H1 (cell line): ENCODE data around the gene GRID1. TPM values are rescaled to one million over a fixed set of nuclear protein-coding genes. Genes with fewer than 3 reads are reported as not detected.
"Not testable (repeated sequence)": the region's sequence is repeated elsewhere in the genome, so short reads cannot be mapped to it uniquely, and the experiment has no call there.

Experiments used
- CTCF ChIA-PET: fragments of 300-600 bp; sonication (Branson Sonifier 250); formaldehyde crosslinking; loops from one replicate; lab custom pipeline; 2021; ENCODE audit not compliant: partially characterized antibody; lab: Charles Lee
- POLR2A ChIA-PET: fragments of 300-600 bp; sonication (Branson Sonifier 250); formaldehyde crosslinking; loops from one replicate; lab custom pipeline; 2021; ENCODE audit warnings: inconsistent platforms; ENCODE audit not compliant: partially characterized antibody; lab: Charles Lee
- DNase-seq, 2 experiments: peaks; one replicate each; pipeline versions ENCODE4 v3.0.0 to v3.0.0-alpha.2; 2010 to 2022; ENCODE audit warnings: low spot score in 2 of 2, low read depth in 1 of 2, mixed read lengths in 1 of 2
- FAIRE-seq: peaks from 2 replicates; lab custom pipeline; 2011; peaks lifted over from hg19 to GRCh38; lab: Jason Lieb, UNC
- H2AFZ ChIP-seq: 2 replicates; pipeline ENCODE4 v1.8.1; 2012; ENCODE audit warnings: low read length, inconsistent platforms
- H2AK5ac ChIP-seq: 2 replicates; pipeline ENCODE4 v1.6.1; 2013; ENCODE audit warnings: low read depth, low read length
- H2BK120ac ChIP-seq: replicated peaks from 2 replicates; pipeline ENCODE3; 2013; ENCODE audit warnings: low read depth, low read length, inconsistent platforms
- H2BK12ac ChIP-seq: 2 replicates; pipeline ENCODE4 v1.6.1; 2013; ENCODE audit warnings: low read depth, low read length
- H2BK15ac ChIP-seq: 2 replicates; pipeline ENCODE4 v1.6.1; 2013; ENCODE audit warnings: low read length
- H2BK20ac ChIP-seq: 2 replicates; pipeline ENCODE4 v1.6.1; 2013; ENCODE audit warnings: low read length
- H2BK5ac ChIP-seq: 2 replicates; pipeline ENCODE4 v1.6.1; 2013; ENCODE audit warnings: low read depth, low read length
- H3K14ac ChIP-seq: 2 replicates; pipeline ENCODE4 v1.6.1; 2013; ENCODE audit warnings: inconsistent platforms; ENCODE audit not compliant: insufficient read length
- H3K18ac ChIP-seq: 2 replicates; pipeline ENCODE4 v1.6.1; 2013; ENCODE audit warnings: low read length; ENCODE audit errors: extremely low read depth
- H3K23ac ChIP-seq: 2 replicates; pipeline ENCODE4 v1.6.1; 2013; ENCODE audit warnings: inconsistent platforms; ENCODE audit not compliant: insufficient read length
- H3K23me2 ChIP-seq: 2 replicates; pipeline ENCODE4 v1.6.1; 2013; ENCODE audit warnings: low read depth, low read length
- H3K27ac ChIP-seq: 2 replicates; pipeline ENCODE4 v1.6.1; 2011; ENCODE audit warnings: low read depth, low read length, inconsistent platforms
- H3K27me3 ChIP-seq, 4 experiments: replicated peaks in 1 of 4; 1 replicate in 1 of 4; 2 replicates in 3 of 4; pipeline versions ENCODE4 v1.6.1 to v1.8.1; 2011 to 2013; ENCODE audit warnings: low read length in 3 of 4, mild to moderate bottlenecking in 3 of 4, inconsistent platforms in 2 of 4, mixed read lengths in 2 of 4, moderate library complexity in 1 of 4; ENCODE audit not compliant: control insufficient read depth in 3 of 4, insufficient read depth in 3 of 4; ENCODE audit errors: extremely low read depth in 1 of 4
- H3K36me3 ChIP-seq, 4 experiments: 2 replicates each; pipeline versions ENCODE4 v1.6.1 to v1.8.1; 2011 to 2013; ENCODE audit warnings: mild to moderate bottlenecking in 4 of 4, low read length in 3 of 4, moderate library complexity in 2 of 4, control low read depth in 1 of 4, inconsistent platforms in 1 of 4; ENCODE audit not compliant: insufficient read depth in 4 of 4, control insufficient read depth in 2 of 4
- H3K4ac ChIP-seq: replicated peaks from 2 replicates; pipeline ENCODE3; 2013; ENCODE audit warnings: low read length, low read depth, mixed read lengths, inconsistent platforms; ENCODE audit not compliant: insufficient read length
- H3K4me1 ChIP-seq, 4 experiments: replicated peaks in 1 of 4; 1 replicate in 1 of 4; 2 replicates in 3 of 4; pipeline versions ENCODE4 v1.6.1 to v1.8.1; 2011 to 2013; ENCODE audit warnings: low read length in 3 of 4, inconsistent platforms in 2 of 4, mixed read lengths in 1 of 4; ENCODE audit not compliant: insufficient read depth in 4 of 4, control insufficient read depth in 3 of 4
- H3K4me2 ChIP-seq, 2 experiments: 2 replicates each; pipeline versions ENCODE4 v1.6.1 to v1.8.1; 2011 to 2013; ENCODE audit warnings: low read depth in 2 of 2, low read length in 2 of 2, control low read depth in 1 of 2, inconsistent platforms in 1 of 2, mild to moderate bottlenecking in 1 of 2; ENCODE audit not compliant: insufficient read depth in 1 of 2
- H3K4me3 ChIP-seq, 4 experiments: fragments of 200-600, 300-600 bp in 1 of 4; sonication (generic), shearing (Covaris generic), sonication (Bioruptor Twin) in 1 of 4; 2 replicates each; pipeline versions ENCODE4 v1.5.1 to v1.8.1; 2011 to 2016; ENCODE audit warnings: low read length in 4 of 4, low read depth in 3 of 4, control low read depth in 2 of 4, inconsistent platforms in 2 of 4, mild to moderate bottlenecking in 2 of 4, mixed read lengths in 1 of 4, moderate library complexity in 1 of 4; ENCODE audit not compliant: insufficient read depth in 2 of 4; ENCODE audit errors: extremely low read depth in 1 of 4
- H3K56ac ChIP-seq: replicated peaks from 2 replicates; pipeline ENCODE3; 2013; ENCODE audit warnings: low read depth, mild to moderate bottlenecking, mixed read lengths, low read length, inconsistent platforms; ENCODE audit not compliant: insufficient read length
- H3K79me1 ChIP-seq: 2 replicates; pipeline ENCODE4 v1.6.1; 2013; ENCODE audit warnings: low read depth, low read length, control low read depth
- H3K79me2 ChIP-seq, 2 experiments: 2 replicates each; pipeline versions ENCODE4 v1.6.1 to v1.8.1; 2012 to 2013; ENCODE audit warnings: low read length in 2 of 2, mild to moderate bottlenecking in 2 of 2, inconsistent platforms in 1 of 2; ENCODE audit not compliant: insufficient read depth in 2 of 2, control insufficient read depth in 1 of 2
- H3K9ac ChIP-seq, 4 experiments: replicated peaks in 1 of 4; 1 replicate in 1 of 4; 2 replicates in 3 of 4; pipeline versions ENCODE4 v1.6.1 to v1.8.1; 2011 to 2013; ENCODE audit warnings: low read depth in 3 of 4, low read length in 3 of 4, control low read depth in 2 of 4, mild to moderate bottlenecking in 2 of 4, moderate library complexity in 2 of 4, inconsistent platforms in 1 of 4; ENCODE audit errors: extremely low read depth in 1 of 4
- H3K9me3 ChIP-seq, 2 experiments: 2 replicates each; pipeline versions ENCODE4 v1.6.1 to v1.8.1; 2012 to 2013; ENCODE audit warnings: mild to moderate bottlenecking in 2 of 2, moderate library complexity in 2 of 2, control low read depth in 1 of 2, inconsistent platforms in 1 of 2, low read depth in 1 of 2, low read length in 1 of 2, mixed read lengths in 1 of 2; ENCODE audit not compliant: insufficient read depth in 2 of 2
- H4K20me1 ChIP-seq, 2 experiments: replicated peaks in 1 of 2; 2 replicates each; pipeline versions ENCODE3 to v1.8.1; 2011 to 2013; ENCODE audit warnings: inconsistent platforms in 2 of 2, low read length in 2 of 2, mild to moderate bottlenecking in 1 of 2; ENCODE audit not compliant: insufficient read depth in 2 of 2, control insufficient read depth in 1 of 2
- H4K5ac ChIP-seq: 2 replicates; pipeline ENCODE4 v1.6.1; 2013; ENCODE audit warnings: low read length, low read depth, mixed read lengths, inconsistent platforms; ENCODE audit not compliant: insufficient read length
- H4K8ac ChIP-seq: 2 replicates; pipeline ENCODE4 v1.8.0; 2013; ENCODE audit warnings: mild to moderate bottlenecking, moderate library complexity, low read length, inconsistent platforms; ENCODE audit not compliant: insufficient read depth; ENCODE audit errors: extremely low read depth
- H4K91ac ChIP-seq: replicated peaks from 2 replicates; pipeline ENCODE3; 2013; ENCODE audit warnings: low read length, mixed read lengths, inconsistent platforms; ENCODE audit not compliant: insufficient read length
- POLR2AphosphoS5 ChIP-seq: IDR thresholded peaks from 2 replicates; pipeline ENCODE4 v1.6.1; 2011; ENCODE audit warnings: low read depth, low read length
- RXRA ChIP-seq: IDR thresholded peaks from 2 replicates; pipeline ENCODE4 v1.6.1; 2011; ENCODE audit warnings: low read depth, mild to moderate bottlenecking, low read length, moderate library complexity; ENCODE audit not compliant: insufficient read depth
- WGBS, 2 experiments: shearing (Covaris generic) in 1 of 2; methylation state at CpG; one replicate each; pipeline versions ENCODE4 v1.1.6 to v1.1.7; 2013 to 2015; ENCODE audit warnings: low lambda C conversion rate in 2 of 2, mixed read lengths in 2 of 2, inconsistent platforms in 1 of 2, low coverage in 1 of 2, missing lambda C conversion rate in 1 of 2; ENCODE audit not compliant: insufficient replicate concordance in 2 of 2, insufficient coverage in 1 of 2, insufficient read length in 1 of 2; ENCODE audit errors: extremely low coverage in 1 of 2, missing lambda C conversion rate in 1 of 2; 5-methylcytosine and 5-hydroxymethylcytosine counted together
- polyA plus RNA-seq, 7 experiments: library from polyadenylated mRNA; depleted of rRNA in 3 of 7; stranded (reverse) in 5 of 7; unstranded in 2 of 7; fragments of >200 nt in 5 of 7; fragments of 200-250 nt in 2 of 7; gene quantifications; 1 replicate in 5 of 7; 2 replicates in 1 of 7; 4 replicates in 1 of 7; pipeline versions ENCODE4 v1.2.1 to v1.2.3, GENCODE V29; 2011 to 2013; ENCODE audit warnings: missing spikeins in 2 of 7, mixed read lengths in 2 of 7
- total RNA-seq: library from RNA; stranded (reverse); fragmentation: NEBNext Ultra II Directional; extraction: Animal tissue kit (Norgen Biotek cat#: 25700); gene quantifications from 2 replicates; pipeline ENCODE4 v1.2.1, GENCODE V29; 2021
- TF ChIP-seq, protein P1 (sequence below): IDR thresholded peaks from 2 replicates; pipeline ENCODE4 v1.6.1; 2011; ENCODE audit warnings: low read length, improper control_type of control experiment

The GRID1 gene
- total and polyA plus RNA-seq, 2 of the 8 experiments (the other 6 are each of a cell fraction or from before 2014, with no cell fraction given) = 0.22 to 0.30 TPM

DNA sequence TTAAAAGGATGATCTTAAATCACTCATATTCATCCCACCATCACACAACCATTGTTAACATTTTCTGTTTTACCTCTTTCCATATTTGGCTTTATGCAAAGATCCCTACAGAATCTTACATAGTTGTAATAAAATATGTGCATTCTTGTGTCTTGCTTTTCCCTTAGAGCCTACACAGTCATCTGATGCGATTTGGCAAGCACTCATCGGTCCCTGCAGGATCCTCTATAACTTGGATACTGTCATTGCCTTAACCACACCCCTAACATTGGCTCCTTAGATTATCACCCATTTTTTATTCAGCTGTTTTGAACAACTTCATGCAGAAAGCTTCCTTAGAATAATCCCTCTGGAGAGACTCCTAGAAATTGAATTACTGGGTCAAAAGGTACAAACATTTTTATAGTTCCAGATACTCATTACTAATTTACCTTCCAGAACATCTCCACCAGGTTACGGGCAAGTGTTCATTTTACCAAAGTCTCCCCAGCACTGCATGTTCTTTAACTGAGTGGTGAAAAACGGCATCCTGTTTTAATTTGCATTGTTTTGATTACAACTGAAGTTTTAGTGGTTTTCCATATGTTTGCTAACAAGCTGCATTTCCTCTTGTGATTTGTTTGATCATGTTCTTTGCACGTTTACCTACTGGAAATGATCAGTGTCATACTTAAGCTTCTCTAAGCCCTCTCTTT lies 268.3 kb downstream of the GRID1 start (continued):
- TF ChIP-seq RXRA (no peak), POLR2AphosphoS5 (no peak)
- TF ChIP-seq, protein P1, sequence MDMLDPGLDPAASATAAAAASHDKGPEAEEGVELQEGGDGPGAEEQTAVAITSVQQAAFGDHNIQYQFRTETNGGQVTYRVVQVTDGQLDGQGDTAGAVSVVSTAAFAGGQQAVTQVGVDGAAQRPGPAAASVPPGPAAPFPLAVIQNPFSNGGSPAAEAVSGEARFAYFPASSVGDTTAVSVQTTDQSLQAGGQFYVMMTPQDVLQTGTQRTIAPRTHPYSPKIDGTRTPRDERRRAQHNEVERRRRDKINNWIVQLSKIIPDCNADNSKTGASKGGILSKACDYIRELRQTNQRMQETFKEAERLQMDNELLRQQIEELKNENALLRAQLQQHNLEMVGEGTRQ = no peak

DNA sequence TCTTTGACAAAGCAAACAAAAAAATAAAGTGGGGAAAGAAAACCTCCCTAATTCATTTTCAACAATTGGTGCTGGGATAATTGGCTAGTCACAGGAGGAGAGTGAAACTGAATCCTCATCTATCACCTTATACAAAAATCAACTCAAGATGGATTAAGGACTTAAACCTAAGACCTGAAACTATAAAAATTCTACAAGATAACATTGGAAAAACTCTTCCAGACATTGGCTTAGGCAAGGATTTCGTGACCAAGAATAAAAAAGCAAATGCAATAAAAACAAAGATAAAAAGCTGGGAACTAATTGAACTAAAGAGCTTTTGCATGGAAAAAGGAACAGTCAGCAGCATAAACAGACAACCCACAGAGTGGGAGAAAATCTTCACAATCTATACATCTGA lies 271.5 kb downstream of the GRID1 start:
- H3K4ac ChIP-seq, H3K27me3 ChIP-seq, H3K56ac ChIP-seq, H3K9me3 ChIP-seq, H3K9ac ChIP-seq, H2BK15ac ChIP-seq, CTCF ChIA-PET, H3K36me3 ChIP-seq, H2BK5ac ChIP-seq, H4K8ac ChIP-seq, H3K4me1 ChIP-seq, H4K5ac ChIP-seq, POLR2A ChIA-PET, H3K18ac ChIP-seq, H2BK20ac ChIP-seq, H2AK5ac ChIP-seq, H2BK120ac ChIP-seq, H3K4me3 ChIP-seq, H4K91ac ChIP-seq, H2BK12ac ChIP-seq, H3K23ac ChIP-seq, H3K14ac ChIP-seq, FAIRE-seq, H3K79me1 ChIP-seq, H3K4me2 ChIP-seq, H2AFZ ChIP-seq, H3K27ac ChIP-seq, H3K79me2 ChIP-seq, DNase-seq, H3K23me2 ChIP-seq, H4K20me1 ChIP-seq: not testable (repeated sequence)
- WGBS, 2 experiments = 82% methylated on average over 1 of the region's 1 CpG; no CpG with 5 or more reads in 1 of the 2 experiments
